A549 (cell line): ENCODE measurements around the gene FASTK. TPM values are rescaled to one million over a fixed set of nuclear protein-coding genes. Genes with fewer than 3 reads are reported as not detected.

Experiments
- ATOH8 ChIP-seq: fragments of 250-450 bp; sonication (Bioruptor Pico); IDR thresholded peaks from 2 replicates; pipeline ENCODE4 v1.5.0; 2020; ENCODE audit warnings: low read depth, mild to moderate bottlenecking, moderate library complexity
- BCL3 ChIP-seq: fragments of >200 bp; sonication (Bioruptor Twin); formaldehyde crosslinking; IDR thresholded peaks from 3 replicates; pipeline ENCODE4 v1.6.1; 2016
- BHLHE40 ChIP-seq: IDR thresholded peaks from 2 replicates; pipeline ENCODE4 v1.6.1; 2012; ENCODE audit warnings: low read depth, low read length, inconsistent platforms
- CHD2 ChIP-seq: fragments of 150-350 bp; IDR thresholded peaks from 2 replicates; pipeline ENCODE4 v1.6.1; 2014; ENCODE audit warnings: low read length; ENCODE audit not compliant: partially characterized antibody
- CHD4 ChIP-seq: fragments of 200-600 bp; sonication (generic); IDR thresholded peaks from 2 replicates; pipeline ENCODE4 v1.6.1; 2016; ENCODE audit warnings: antibody characterized with exemption, mild to moderate bottlenecking, borderline replicate concordance
- CTCF ChIP-seq: fragments of >200 bp; sonication (Bioruptor Twin); formaldehyde crosslinking; IDR thresholded peaks from 3 replicates; pipeline ENCODE4 v1.5.1; 2016
- EHF ChIP-seq: fragments of 250-450 bp; sonication (Bioruptor Pico); IDR thresholded peaks from 2 replicates; pipeline ENCODE4 v1.5.0; 2020; ENCODE audit warnings: mild to moderate bottlenecking
- ESRRA ChIP-seq: fragments of 150-350 bp; IDR thresholded peaks from 2 replicates; pipeline ENCODE4 v1.6.1; 2014; ENCODE audit warnings: mild to moderate bottlenecking, low read length, borderline replicate concordance
- FOSB ChIP-seq: fragments of 250-450 bp; sonication (Bioruptor Pico); IDR thresholded peaks from 2 replicates; pipeline ENCODE4 v1.5.0; 2020; ENCODE audit warnings: mild to moderate bottlenecking, moderate library complexity
- HES2 ChIP-seq: fragments of >200 bp; sonication (Bioruptor Twin); formaldehyde crosslinking; IDR thresholded peaks from 2 replicates; pipeline ENCODE4 v1.6.1; 2016
- HEYL ChIP-seq: fragments of 250-450 bp; sonication (Bioruptor Pico); IDR thresholded peaks from 2 replicates; pipeline ENCODE4 v1.8.0; 2021; ENCODE audit warnings: mild to moderate bottlenecking, moderate library complexity
- HOXB13 ChIP-seq: fragments of 250-450 bp; sonication (Bioruptor Pico); IDR thresholded peaks from 2 replicates; pipeline ENCODE4 v1.5.0; 2020; ENCODE audit warnings: low read depth, mild to moderate bottlenecking, moderate library complexity
- HOXB5 ChIP-seq: fragments of 250-450 bp; sonication (Bioruptor Pico); IDR thresholded peaks from 2 replicates; pipeline ENCODE4 v1.5.0; 2020; ENCODE audit warnings: mild to moderate bottlenecking, moderate library complexity
- JUN ChIP-seq, 2 experiments: fragments of >200 bp; sonication (Bioruptor Twin); formaldehyde crosslinking; IDR thresholded peaks; 2 replicates in 1 of 2; 3 replicates in 1 of 2; pipeline ENCODE4 v1.6.1; 2016 to 2017
- JUNB ChIP-seq: fragments of >200 bp; sonication (Bioruptor Twin); formaldehyde crosslinking; IDR thresholded peaks from 2 replicates; pipeline ENCODE4 v1.6.1; 2016
- KDM1A ChIP-seq: fragments of 200-600 bp; sonication (generic); IDR thresholded peaks from 2 replicates; pipeline ENCODE4 v1.6.1; 2016; ENCODE audit warnings: low read depth, mild to moderate bottlenecking
- MAFK ChIP-seq: fragments of 450-650 bp; IDR thresholded peaks from 2 replicates; pipeline ENCODE4 v1.6.1; 2014; ENCODE audit not compliant: partially characterized antibody
- MAX ChIP-seq: IDR thresholded peaks from 2 replicates; pipeline ENCODE4 v1.6.1; 2012
- MAZ ChIP-seq: fragments of 150-350 bp; IDR thresholded peaks from 2 replicates; pipeline ENCODE4 v1.6.1; 2014; ENCODE audit warnings: antibody characterized with exemption, low read depth, low read length, borderline replicate concordance
- MYC ChIP-seq: IDR thresholded peaks from 2 replicates; pipeline ENCODE4 v1.6.1; 2012; ENCODE audit warnings: mild to moderate bottlenecking, inconsistent platforms, low read length, improper control_type of control experiment, borderline replicate concordance
- NPAS2 ChIP-seq: fragments of 250-450 bp; sonication (Bioruptor Pico); IDR thresholded peaks from 2 replicates; pipeline ENCODE4 v1.8.0; 2022; ENCODE audit warnings: mild to moderate bottlenecking, moderate library complexity, borderline replicate concordance
- NR3C1 ChIP-seq: fragments of >200 bp; sonication (Bioruptor Twin); formaldehyde crosslinking; IDR thresholded peaks from 3 replicates; pipeline ENCODE4 v1.6.1; 2017
- PHF8 ChIP-seq: fragments of 200-600 bp; sonication (generic); IDR thresholded peaks from 2 replicates; pipeline ENCODE4 v1.6.1; 2016; ENCODE audit warnings: low read depth, mild to moderate bottlenecking, antibody characterized with exemption, moderate library complexity, borderline replicate concordance
- POLR2A ChIP-seq: IDR thresholded peaks from 2 replicates; pipeline ENCODE4 v1.6.1; 2012; ENCODE audit warnings: mild to moderate bottlenecking, low read length
- RAD21 ChIP-seq, 2 experiments: fragments of >200 bp in 1 of 2; sonication (Bioruptor Twin) in 1 of 2; formaldehyde crosslinking in 1 of 2; IDR thresholded peaks in 1 of 2; conservative IDR thresholded peaks in 1 of 2; 2 replicates in 1 of 2; 3 replicates in 1 of 2; pipeline ENCODE4 v1.6.1; 2012 to 2018; ENCODE audit warnings: inconsistent platforms in 1 of 2
- RARB ChIP-seq: fragments of 250-450 bp; sonication (Bioruptor Pico); IDR thresholded peaks from 2 replicates; pipeline ENCODE4 v1.8.0; 2021; ENCODE audit warnings: mild to moderate bottlenecking, moderate library complexity
- RCOR1 ChIP-seq: fragments of 150-350 bp; IDR thresholded peaks from 2 replicates; pipeline ENCODE4 v1.6.1; 2014; ENCODE audit warnings: antibody characterized with exemption, low read length, low read depth
- REST ChIP-seq: fragments of 200-600 bp; sonication (generic); IDR thresholded peaks from 2 replicates; pipeline ENCODE4 v1.6.1; 2016; ENCODE audit warnings: antibody characterized with exemption, mild to moderate bottlenecking, moderate library complexity
- RFX5 ChIP-seq: fragments of 450-650 bp; IDR thresholded peaks from 2 replicates; pipeline ENCODE4 v1.7.1; 2014; ENCODE audit warnings: antibody characterized with exemption, mild to moderate bottlenecking, moderate library complexity
- RNF2 ChIP-seq: fragments of 200-600 bp; sonication (generic); IDR thresholded peaks from 2 replicates; pipeline ENCODE4 v1.6.1; 2016; ENCODE audit warnings: low read depth, mild to moderate bottlenecking, antibody characterized with exemption, moderate library complexity, borderline replicate concordance
- SMC3 ChIP-seq: fragments of >200 bp; sonication (Bioruptor Twin); formaldehyde crosslinking; IDR thresholded peaks from 3 replicates; pipeline ENCODE4 v1.6.1; 2018; ENCODE audit warnings: inconsistent platforms
- ZSCAN20 ChIP-seq: fragments of 250-450 bp; sonication (Bioruptor Pico); IDR thresholded peaks from 2 replicates; pipeline ENCODE4 v1.8.0; 2022; ENCODE audit warnings: mild to moderate bottlenecking, moderate library complexity
- polyA plus RNA-seq, 4 experiments: library from polyadenylated mRNA; depleted of rRNA in 3 of 4; stranded (reverse); fragments of >200 nt; fragmentation: RNase III in 1 of 4; extraction: RNeasy Plus Mini Kit Qiagen cat#74134 plus additional on column Dnase treatment in 1 of 4; gene quantifications; 2 replicates in 3 of 4; 3 replicates in 1 of 4; pipeline ENCODE4 v1.2.3, GENCODE V29; 2011 to 2017

FASTK gene
- polyA plus RNA-seq, 2 of the 4 experiments (the other 2 are of a cell fraction) = 38.5 to 72.4 TPM

- TF ChIP-seq NR3C1 (no peak), FOSB (no peak), RARB (no peak), BHLHE40 (no peak), RNF2 (no peak), CHD4 (no peak), ESRRA (no peak), MAZ (no peak), HOXB5 (CRISPR knock-in tag) (0 out of 2 replicates have a peak, but pooled peaks have one; percentile 48), HOXB13 (0 out of 2 replicates have a peak, but pooled peaks have one; percentile 34), PHF8 (no peak), REST (no peak), CTCF (peak; percentile 42; the same call in 2 of the 3 replicates), MYC (no peak), JUNB (no peak), MAFK (no peak), CHD2 (no peak), ATOH8 (no peak), POLR2A (peak; percentile 36), NPAS2 (CRISPR knock-in tag) (no peak), RAD21 (conservative IDR thresholded peaks at IDR 0.05 in 1 of 2, IDR thresholded peaks at IDR 0.05 in 1 of 2) (no peak; a peak in 1 of 5 replicates), KDM1A (no peak), ZSCAN20 (CRISPR knock-in tag) (no peak), HES2 (no peak), RCOR1 (no peak), BCL3 (0 out of 3 replicates have a peak, but pooled peaks have one; percentile 27), HEYL (CRISPR knock-in tag) (no peak), EHF (no peak), SMC3 (no peak), MAX (peak; percentile 58), RFX5 (no peak), JUN (IDR thresholded peaks at IDR 0.05) (no peak; a peak in 1 of 5 replicates)
Observed at GRCh38 chr7:151060416-151061212, 20.0 kb downstream of the FASTK start (continued).
